IMR-90 (cell line): ENCODE measurements around the gene MCF2L.

ENCODE experiments used
- CEBPB ChIP-seq: IDR thresholded peaks from 2 replicates; pipeline ENCODE4 v1.6.1; 2012; ENCODE audit warnings: low read depth, low read length, improper control_type of control experiment
- CHD1 ChIP-seq: IDR thresholded peaks from 2 replicates; pipeline ENCODE4 v1.6.1; 2012; ENCODE audit warnings: low read depth, low read length, improper control_type of control experiment
- FOS ChIP-seq: fragments of 150-350 bp; IDR thresholded peaks from 2 replicates; pipeline ENCODE4 v1.6.1; 2016; ENCODE audit warnings: low read depth, low read length
- MAFK ChIP-seq: IDR thresholded peaks from 2 replicates; pipeline ENCODE4 v1.6.1; 2012; ENCODE audit warnings: low read depth, low read length, improper control_type of control experiment
- MAZ ChIP-seq: IDR thresholded peaks from 2 replicates; pipeline ENCODE4 v1.6.1; 2012; ENCODE audit warnings: low read depth, mild to moderate bottlenecking, low read length, improper control_type of control experiment, moderate library complexity, borderline replicate concordance
- MXI1 ChIP-seq: IDR thresholded peaks from 2 replicates; pipeline ENCODE4 v1.6.1; 2012; ENCODE audit warnings: low read depth, mild to moderate bottlenecking, low read length, moderate library complexity, borderline replicate concordance
- POLR2A ChIP-seq: IDR thresholded peaks from 2 replicates; pipeline ENCODE4 v1.6.1; 2012; ENCODE audit warnings: mild to moderate bottlenecking, low read depth, low read length
- RAD21 ChIP-seq: IDR thresholded peaks from 2 replicates; pipeline ENCODE4 v1.6.1; 2012; ENCODE audit warnings: low read length, improper control_type of control experiment
- RCOR1 ChIP-seq: IDR thresholded peaks from 2 replicates; pipeline ENCODE4 v1.6.1; 2012; ENCODE audit warnings: mild to moderate bottlenecking, low read length, improper control_type of control experiment; ENCODE audit not compliant: insufficient replicate concordance
- RFX5 ChIP-seq: IDR thresholded peaks from 2 replicates; pipeline ENCODE4 v1.8.0; 2012; ENCODE audit warnings: low read depth, mild to moderate bottlenecking, low read length, moderate library complexity
- SMC3 ChIP-seq: fragments of 150-350 bp; IDR thresholded peaks from 2 replicates; pipeline ENCODE4 v1.6.1; 2016; ENCODE audit warnings: low read depth, mild to moderate bottlenecking, antibody characterized with exemption, low read length, moderate library complexity
- TF ChIP-seq, protein P1 (sequence below): conservative IDR thresholded peaks from 2 replicates; pipeline ENCODE4 v1.5.1; 2012; ENCODE audit warnings: mild to moderate bottlenecking, low read depth, low read length, improper control_type of control experiment
- TF ChIP-seq, protein P2 (sequence below): fragments of 150-350 bp; IDR thresholded peaks from 2 replicates; pipeline ENCODE4 v1.6.1; 2016; ENCODE audit warnings: low read depth, mild to moderate bottlenecking, low read length, moderate library complexity, borderline replicate concordance
- TF ChIP-seq, protein P3 (sequence below): fragments of 150-350 bp; IDR thresholded peaks from 2 replicates; pipeline ENCODE4 v1.6.1; 2017; ENCODE audit warnings: mild to moderate bottlenecking, antibody characterized with exemption, low read length, low read depth

DNA sequence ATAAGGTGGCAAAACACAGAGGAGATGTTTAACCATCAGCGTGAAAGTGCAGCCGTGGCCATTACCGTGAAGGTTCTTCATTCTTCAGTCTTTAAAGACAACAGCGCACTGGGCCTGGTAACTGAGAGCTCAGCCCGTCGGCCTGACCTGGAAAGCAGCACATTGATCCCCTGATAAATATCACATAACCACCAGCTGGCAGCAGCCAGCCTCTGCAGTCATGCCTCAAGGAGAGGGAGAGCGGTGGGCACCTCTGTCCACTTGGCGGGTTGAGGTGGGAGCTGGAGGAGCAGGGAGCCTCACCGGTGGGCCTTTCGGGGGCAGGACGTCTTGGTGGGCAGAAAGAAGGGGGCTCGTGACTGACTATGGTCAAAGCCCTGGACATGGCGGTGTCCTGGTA lies 58.1 kb downstream of the MCF2L start:
- TF ChIP-seq RCOR1: no peak
- no peak for TF ChIP-seq POLR2A
- TF ChIP-seq, protein P1, sequence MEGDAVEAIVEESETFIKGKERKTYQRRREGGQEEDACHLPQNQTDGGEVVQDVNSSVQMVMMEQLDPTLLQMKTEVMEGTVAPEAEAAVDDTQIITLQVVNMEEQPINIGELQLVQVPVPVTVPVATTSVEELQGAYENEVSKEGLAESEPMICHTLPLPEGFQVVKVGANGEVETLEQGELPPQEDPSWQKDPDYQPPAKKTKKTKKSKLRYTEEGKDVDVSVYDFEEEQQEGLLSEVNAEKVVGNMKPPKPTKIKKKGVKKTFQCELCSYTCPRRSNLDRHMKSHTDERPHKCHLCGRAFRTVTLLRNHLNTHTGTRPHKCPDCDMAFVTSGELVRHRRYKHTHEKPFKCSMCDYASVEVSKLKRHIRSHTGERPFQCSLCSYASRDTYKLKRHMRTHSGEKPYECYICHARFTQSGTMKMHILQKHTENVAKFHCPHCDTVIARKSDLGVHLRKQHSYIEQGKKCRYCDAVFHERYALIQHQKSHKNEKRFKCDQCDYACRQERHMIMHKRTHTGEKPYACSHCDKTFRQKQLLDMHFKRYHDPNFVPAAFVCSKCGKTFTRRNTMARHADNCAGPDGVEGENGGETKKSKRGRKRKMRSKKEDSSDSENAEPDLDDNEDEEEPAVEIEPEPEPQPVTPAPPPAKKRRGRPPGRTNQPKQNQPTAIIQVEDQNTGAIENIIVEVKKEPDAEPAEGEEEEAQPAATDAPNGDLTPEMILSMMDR: no peak
- TF ChIP-seq CHD1: no peak
- TF ChIP-seq, protein P2, sequence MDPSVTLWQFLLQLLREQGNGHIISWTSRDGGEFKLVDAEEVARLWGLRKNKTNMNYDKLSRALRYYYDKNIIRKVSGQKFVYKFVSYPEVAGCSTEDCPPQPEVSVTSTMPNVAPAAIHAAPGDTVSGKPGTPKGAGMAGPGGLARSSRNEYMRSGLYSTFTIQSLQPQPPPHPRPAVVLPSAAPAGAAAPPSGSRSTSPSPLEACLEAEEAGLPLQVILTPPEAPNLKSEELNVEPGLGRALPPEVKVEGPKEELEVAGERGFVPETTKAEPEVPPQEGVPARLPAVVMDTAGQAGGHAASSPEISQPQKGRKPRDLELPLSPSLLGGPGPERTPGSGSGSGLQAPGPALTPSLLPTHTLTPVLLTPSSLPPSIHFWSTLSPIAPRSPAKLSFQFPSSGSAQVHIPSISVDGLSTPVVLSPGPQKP: no peak
- no peak for TF ChIP-seq FOS
- no peak for TF ChIP-seq RFX5
- no peak for TF ChIP-seq MXI1
- TF ChIP-seq MAFK: no peak
- TF ChIP-seq MAZ: no peak
- TF ChIP-seq SMC3: no peak
- TF ChIP-seq, protein P3, sequence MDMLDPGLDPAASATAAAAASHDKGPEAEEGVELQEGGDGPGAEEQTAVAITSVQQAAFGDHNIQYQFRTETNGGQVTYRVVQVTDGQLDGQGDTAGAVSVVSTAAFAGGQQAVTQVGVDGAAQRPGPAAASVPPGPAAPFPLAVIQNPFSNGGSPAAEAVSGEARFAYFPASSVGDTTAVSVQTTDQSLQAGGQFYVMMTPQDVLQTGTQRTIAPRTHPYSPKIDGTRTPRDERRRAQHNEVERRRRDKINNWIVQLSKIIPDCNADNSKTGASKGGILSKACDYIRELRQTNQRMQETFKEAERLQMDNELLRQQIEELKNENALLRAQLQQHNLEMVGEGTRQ: no peak
- TF ChIP-seq RAD21: no peak
- no peak for TF ChIP-seq CEBPB
